WTC11 (cell line): ENCODE data around the gene OR52I2. TPM values are rescaled to one million over a fixed set of nuclear protein-coding genes. Genes with fewer than 3 reads are reported as not detected.

ENCODE experiments used
- ATAC-seq: fragments of 200-7000 bp; cut with Tn5 transposase; 2 replicates; pipeline ENCODE4 v1.10.0; 2021; ENCODE audit warnings: mild to moderate bottlenecking, moderate library complexity
- CTCF ChIA-PET: fragments of 300-600 bp; sonication (Branson Sonifier 250); formaldehyde crosslinking; loops from one replicate; lab custom pipeline; 2021; ENCODE audit warnings: antibody characterized with exemption; lab: Charles Lee
- POLR2A ChIA-PET: fragments of 350-600 bp; sonication (Branson Sonifier 250); formaldehyde crosslinking; loops from one replicate; lab custom pipeline; 2021; ENCODE audit warnings: antibody characterized with exemption; lab: Charles Lee
- DNase-seq: peaks from one replicate; pipeline ENCODE4 v3.0.0; 2021; ENCODE audit warnings: low spot score
- H3K27ac Mint-ChIP-seq: 2 replicates; pipeline ENCODE4 v1.8.0; 2021; ENCODE audit warnings: mixed read lengths
- H3K27me3 Mint-ChIP-seq: 2 replicates; pipeline ENCODE4 v1.8.0; 2021; ENCODE audit warnings: low read depth, mild to moderate bottlenecking, moderate library complexity, mixed read lengths
- H3K36me3 Mint-ChIP-seq: 2 replicates; pipeline ENCODE4 v1.8.0; 2021; ENCODE audit warnings: mixed read lengths
- H3K4me1 Mint-ChIP-seq: 2 replicates; pipeline ENCODE4 v1.8.0; 2022; ENCODE audit warnings: mixed read lengths
- H3K4me3 Mint-ChIP-seq: 2 replicates; pipeline ENCODE4 v1.8.0; 2021; ENCODE audit warnings: mild to moderate bottlenecking, moderate library complexity, mixed read lengths
- H3K9me3 Mint-ChIP-seq: 2 replicates; pipeline ENCODE4 v1.8.0; 2021; ENCODE audit warnings: mixed read lengths
- CREB1 ChIP-seq: sonication (generic); formaldehyde crosslinking; IDR thresholded peaks from 2 replicates; pipeline ENCODE4 v1.8.0; 2023; ENCODE audit warnings: mild to moderate bottlenecking, missing genetic modification reagents
- FOXP1 ChIP-seq: sonication (generic); formaldehyde crosslinking; IDR thresholded peaks from 2 replicates; pipeline ENCODE4 v1.8.0; 2022; ENCODE audit warnings: missing genetic modification reagents, mild to moderate bottlenecking, moderate library complexity, borderline replicate concordance
- GABPB1 ChIP-seq: sonication (generic); formaldehyde crosslinking; IDR thresholded peaks from 2 replicates; pipeline ENCODE4 v1.8.1; 2023; ENCODE audit warnings: mild to moderate bottlenecking, missing genetic modification reagents
- GRHL2 ChIP-seq: fragments of 250-450 bp; sonication (Bioruptor Pico); IDR thresholded peaks from 2 replicates; pipeline ENCODE4 v1.8.0; 2022; ENCODE audit warnings: mild to moderate bottlenecking, moderate library complexity; ENCODE audit not compliant: insufficient replicate concordance, severe bottlenecking
- NR1H2 ChIP-seq: sonication (generic); formaldehyde crosslinking; IDR thresholded peaks from 2 replicates; pipeline ENCODE4 v1.9.0; 2021; ENCODE audit warnings: mild to moderate bottlenecking, moderate library complexity, missing genetic modification reagents
- TEAD1 ChIP-seq: sonication (generic); formaldehyde crosslinking; IDR thresholded peaks from 2 replicates; pipeline ENCODE4 v1.8.0; 2022; ENCODE audit warnings: mild to moderate bottlenecking, missing genetic modification reagents
- TP53 ChIP-seq: sonication (generic); formaldehyde crosslinking; IDR thresholded peaks from 2 replicates; pipeline ENCODE4 v1.8.1; 2023; ENCODE audit warnings: mild to moderate bottlenecking, missing genetic modification reagents
- ZBTB43 ChIP-seq: sonication (generic); formaldehyde crosslinking; IDR thresholded peaks from 2 replicates; pipeline ENCODE4 v1.8.1; 2023; ENCODE audit warnings: mild to moderate bottlenecking, missing genetic modification reagents
- ZNF138 ChIP-seq: sonication (generic); formaldehyde crosslinking; conservative IDR thresholded peaks from 2 replicates; pipeline ENCODE4 v1.8.1; 2022; ENCODE audit warnings: mild to moderate bottlenecking, moderate library complexity, missing genetic modification reagents
- ZNF219 ChIP-seq: sonication (generic); formaldehyde crosslinking; IDR thresholded peaks from 2 replicates; pipeline ENCODE4 v1.8.0; 2023; ENCODE audit warnings: missing genetic modification reagents, mild to moderate bottlenecking, borderline replicate concordance
- ZNF317 ChIP-seq: sonication (generic); formaldehyde crosslinking; IDR thresholded peaks from 2 replicates; pipeline ENCODE4 v1.8.1; 2023; ENCODE audit warnings: low read depth, mild to moderate bottlenecking, moderate library complexity, missing genetic modification reagents, borderline replicate concordance
- total RNA-seq: library from RNA; stranded (reverse); gene quantifications from 3 replicates; pipeline ENCODE4 v1.2.3, GENCODE V29; 2021
- TF ChIP-seq, protein P1 (sequence below): fragments of 200-600 bp; IDR thresholded peaks from 2 replicates; pipeline ENCODE4 v1.8.0; 2022; ENCODE audit warnings: antibody characterized with exemption
- TF ChIP-seq, protein P2 (sequence below): fragments of 250-450 bp; sonication (Bioruptor Pico); IDR thresholded peaks from 2 replicates; pipeline ENCODE4 v1.9.0; 2021; ENCODE audit warnings: mild to moderate bottlenecking
- TF ChIP-seq, protein P3 (sequence below): sonication (generic); formaldehyde crosslinking; IDR thresholded peaks from 2 replicates; pipeline ENCODE4 v1.8.1; 2023; ENCODE audit warnings: mild to moderate bottlenecking, missing genetic modification reagents

OR52I2 gene
- total RNA-seq, 1 experiment from 2014 or later: not detected

DNA sequence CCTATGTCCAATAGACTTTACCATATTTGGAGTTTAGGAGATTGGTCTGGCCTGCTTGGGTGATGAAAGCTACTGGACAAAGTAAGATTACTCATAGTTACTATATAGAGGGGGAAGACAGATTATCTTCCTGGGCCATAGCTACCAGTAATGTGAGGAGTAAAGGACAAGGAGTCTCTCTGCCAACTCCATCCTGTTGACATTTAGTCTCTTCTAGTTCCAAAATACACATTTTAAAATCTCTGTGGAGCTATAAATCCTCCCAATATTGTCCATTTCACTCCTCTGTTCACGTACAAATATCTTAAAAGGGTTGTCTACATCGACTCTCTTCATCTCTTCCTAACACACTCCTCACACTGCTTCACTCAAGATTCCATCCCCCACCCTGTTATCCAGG is 54.6 kb downstream of the OR52I2 start (continued):
- TF ChIP-seq GABPB1 (CRISPR knock-in tag): no peak

GRCh38 chr11:4636962-4637661 is 55.6 kb downstream of the OR52I2 start, which contains the start of gene OR51D1:
OR51D1 (plus strand) TSS chr11:4637477; CDS start chr11:4639791, 2,314 bp downstream.
- DNase-seq (peak; percentile 87), ATAC-seq (peak; percentile 97)
- ChIA-PET POLR2A (no interaction called here), CTCF (interaction anchor here (0.6 to 2.5 kb wide), 49 partner anchors 8 to 1621 kb away, joined by 3 to 59 read pairs (median 4); partner anchors contain the start of genes MMP26, OR51E2 and TRIM68)
- Mint-ChIP-seq H3K4me3 (no peak within 1 kb of the TSS), H3K27ac (no peak within 1 kb of the TSS), H3K4me1 (peaks cover 9% of the 10 kb centered on the region), H3K27me3 (no peaks in the 10 kb centered on the region), H3K9me3 (peaks cover 9% of the 10 kb centered on the region), H3K36me3 (no peaks in the 10 kb centered on the region)
- TF ChIP-seq, protein P1, sequence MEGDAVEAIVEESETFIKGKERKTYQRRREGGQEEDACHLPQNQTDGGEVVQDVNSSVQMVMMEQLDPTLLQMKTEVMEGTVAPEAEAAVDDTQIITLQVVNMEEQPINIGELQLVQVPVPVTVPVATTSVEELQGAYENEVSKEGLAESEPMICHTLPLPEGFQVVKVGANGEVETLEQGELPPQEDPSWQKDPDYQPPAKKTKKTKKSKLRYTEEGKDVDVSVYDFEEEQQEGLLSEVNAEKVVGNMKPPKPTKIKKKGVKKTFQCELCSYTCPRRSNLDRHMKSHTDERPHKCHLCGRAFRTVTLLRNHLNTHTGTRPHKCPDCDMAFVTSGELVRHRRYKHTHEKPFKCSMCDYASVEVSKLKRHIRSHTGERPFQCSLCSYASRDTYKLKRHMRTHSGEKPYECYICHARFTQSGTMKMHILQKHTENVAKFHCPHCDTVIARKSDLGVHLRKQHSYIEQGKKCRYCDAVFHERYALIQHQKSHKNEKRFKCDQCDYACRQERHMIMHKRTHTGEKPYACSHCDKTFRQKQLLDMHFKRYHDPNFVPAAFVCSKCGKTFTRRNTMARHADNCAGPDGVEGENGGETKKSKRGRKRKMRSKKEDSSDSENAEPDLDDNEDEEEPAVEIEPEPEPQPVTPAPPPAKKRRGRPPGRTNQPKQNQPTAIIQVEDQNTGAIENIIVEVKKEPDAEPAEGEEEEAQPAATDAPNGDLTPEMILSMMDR: peak; percentile 92
- TF ChIP-seq ZNF219 (CRISPR knock-in tag): no peak

GRCh38 chr11:4637662-4638047 is 56.1 kb downstream of the OR52I2 start:
- DNase-seq (no peak), ATAC-seq (no peak)
- Mint-ChIP-seq H3K36me3 (no peaks in the 10 kb centered on the region), H3K4me1 (peaks cover 11% of the 10 kb centered on the region), H3K27ac (no peak overlapping the region), H3K4me3 (no peak overlapping the region), H3K9me3 (peaks cover 8% of the 10 kb centered on the region; the same call in 1 of the 2 replicates), H3K27me3 (no peaks in the 10 kb centered on the region)
- TF ChIP-seq, protein P1: no peak
- TF ChIP-seq TEAD1 (no peak), FOXP1 (CRISPR knock-in tag) (no peak), TP53 (CRISPR knock-in tag) (no peak), ZNF138 (CRISPR knock-in tag) (no peak), NR1H2 (CRISPR knock-in tag) (no peak), CREB1 (no peak), ZBTB43 (CRISPR knock-in tag) (no peak), GRHL2 (CRISPR knock-in tag) (no peak), ZNF317 (no peak)
- TF ChIP-seq, protein P2, sequence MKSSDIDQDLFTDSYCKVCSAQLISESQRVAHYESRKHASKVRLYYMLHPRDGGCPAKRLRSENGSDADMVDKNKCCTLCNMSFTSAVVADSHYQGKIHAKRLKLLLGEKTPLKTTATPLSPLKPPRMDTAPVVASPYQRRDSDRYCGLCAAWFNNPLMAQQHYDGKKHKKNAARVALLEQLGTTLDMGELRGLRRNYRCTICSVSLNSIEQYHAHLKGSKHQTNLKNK (CRISPR knock-in tag): no peak
- TF ChIP-seq, protein P3, sequence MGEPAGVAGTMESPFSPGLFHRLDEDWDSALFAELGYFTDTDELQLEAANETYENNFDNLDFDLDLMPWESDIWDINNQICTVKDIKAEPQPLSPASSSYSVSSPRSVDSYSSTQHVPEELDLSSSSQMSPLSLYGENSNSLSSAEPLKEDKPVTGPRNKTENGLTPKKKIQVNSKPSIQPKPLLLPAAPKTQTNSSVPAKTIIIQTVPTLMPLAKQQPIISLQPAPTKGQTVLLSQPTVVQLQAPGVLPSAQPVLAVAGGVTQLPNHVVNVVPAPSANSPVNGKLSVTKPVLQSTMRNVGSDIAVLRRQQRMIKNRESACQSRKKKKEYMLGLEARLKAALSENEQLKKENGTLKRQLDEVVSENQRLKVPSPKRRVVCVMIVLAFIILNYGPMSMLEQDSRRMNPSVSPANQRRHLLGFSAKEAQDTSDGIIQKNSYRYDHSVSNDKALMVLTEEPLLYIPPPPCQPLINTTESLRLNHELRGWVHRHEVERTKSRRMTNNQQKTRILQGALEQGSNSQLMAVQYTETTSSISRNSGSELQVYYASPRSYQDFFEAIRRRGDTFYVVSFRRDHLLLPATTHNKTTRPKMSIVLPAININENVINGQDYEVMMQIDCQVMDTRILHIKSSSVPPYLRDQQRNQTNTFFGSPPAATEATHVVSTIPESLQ (CRISPR knock-in tag): no peak
- CTCF ChIA-PET: interaction anchor here (0.6 to 2.5 kb wide), 19 partner anchors 10 to 479 kb away, joined by 3 to 59 read pairs (median 6); partner anchors contain the start of genes MMP26, OR51E2 and TRIM68
- POLR2A ChIA-PET: no interaction called here
